Skeletal muscle tissue (tissue), 4 donors: ENCODE results near the gene FMN1. TPM values are rescaled to one million over a fixed set of nuclear protein-coding genes. Genes with fewer than 3 reads are reported as not detected.

ENCODE experiments used
- H3K27ac ChIP-seq: one replicate; pipeline ENCODE4 v1.7.0; 2013; ENCODE audit warnings: mild to moderate bottlenecking, low read depth, low read length, inconsistent platforms
- H3K27me3 ChIP-seq, 3 donors: one replicate each; pipeline ENCODE4 v1.7.0; 2013; ENCODE audit warnings: low read length in 3 of 3; ENCODE audit not compliant: control insufficient read depth in 3 of 3, insufficient read depth in 3 of 3
- H3K36me3 ChIP-seq, 3 donors: one replicate each; pipeline ENCODE4 v1.7.0; 2013; ENCODE audit warnings: low read length in 3 of 3; ENCODE audit not compliant: control insufficient read depth in 3 of 3, insufficient read depth in 3 of 3
- H3K4me1 ChIP-seq, 3 donors: one replicate each; pipeline ENCODE4 v1.7.0; 2013; ENCODE audit warnings: low read length in 3 of 3, mild to moderate bottlenecking in 3 of 3; ENCODE audit not compliant: control insufficient read depth in 3 of 3, insufficient read depth in 3 of 3
- H3K4me3 ChIP-seq, 3 donors: one replicate each; pipeline ENCODE4 v1.7.0; 2013; ENCODE audit warnings: low read length in 3 of 3
- H3K9ac ChIP-seq, 3 donors: one replicate each; pipeline ENCODE4 v1.7.0; 2013; ENCODE audit warnings: low read length in 3 of 3, mild to moderate bottlenecking in 3 of 3, moderate library complexity in 2 of 3, low read depth in 1 of 3
- H3K9me3 ChIP-seq, 3 donors: one replicate each; pipeline ENCODE4 v1.7.0; 2013; ENCODE audit warnings: low read length in 3 of 3; ENCODE audit not compliant: control insufficient read depth in 3 of 3
- total RNA-seq: library from RNA; depleted of rRNA; stranded (reverse); fragments of >200 nt; gene quantifications from one replicate; pipeline ENCODE4 v1.2.3, GENCODE V29; 2014
- donor health status: Osteomylitis.

Gene FMN1
- total RNA-seq, 1 donor from 2014 or later = 3.7 TPM

DNA sequence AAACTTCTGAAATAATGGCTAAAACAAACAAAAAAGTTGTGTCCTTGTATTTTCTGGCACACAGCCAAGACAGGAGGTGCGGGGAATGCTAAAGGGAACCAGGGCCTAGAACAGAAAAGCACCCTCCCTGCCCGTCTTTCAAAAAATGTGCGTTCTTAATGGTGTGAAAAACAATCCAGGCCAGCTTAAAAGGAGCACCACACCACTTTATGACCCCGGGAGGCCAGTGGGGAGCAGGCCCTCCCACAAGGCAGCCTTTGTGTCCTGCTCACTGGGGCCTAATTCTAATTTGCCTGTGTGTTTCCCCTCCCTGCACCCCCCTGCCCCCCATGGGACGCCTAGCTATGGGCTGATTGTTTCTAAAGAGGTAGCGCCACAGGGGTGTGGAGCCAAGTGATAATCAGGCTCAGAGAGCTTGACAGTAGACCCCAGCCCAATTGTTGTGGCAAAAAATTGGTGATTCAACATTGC, 295.4 kb downstream of the FMN1 start:
- H3K27ac ChIP-seq = no peak overlapping the region
- no peaks in the 10 kb centered on the region for H3K27me3 ChIP-seq
- no peaks in the 10 kb centered on the region for H3K36me3 ChIP-seq
- no peaks in the 10 kb centered on the region for H3K4me1 ChIP-seq
- H3K9ac ChIP-seq = no peak overlapping the region
- no peaks in the 10 kb centered on the region for H3K9me3 ChIP-seq
- H3K4me3 ChIP-seq = no peak overlapping the region

GRCh38 chr15:32898414-32898813, 296.1 kb downstream of the FMN1 start:
- Histone ChIP-seq H3K4me3 (no peak overlapping the region), H3K9me3 (no peaks in the 10 kb centered on the region), H3K36me3 (no peaks in the 10 kb centered on the region), H3K9ac (no peak overlapping the region), H3K4me1 (no peaks in the 10 kb centered on the region), H3K27me3 (no peaks in the 10 kb centered on the region), H3K27ac (no peak overlapping the region)

- H3K4me3 ChIP-seq = no peak overlapping the region
- no peaks in the 10 kb centered on the region for H3K27me3 ChIP-seq
- H3K9me3 ChIP-seq = no peaks in the 10 kb centered on the region
- H3K9ac ChIP-seq = no peak overlapping the region
- no peaks in the 10 kb centered on the region for H3K36me3 ChIP-seq
- no peak overlapping the region for H3K27ac ChIP-seq
- H3K4me1 ChIP-seq = no peaks in the 10 kb centered on the region
These were observed 301.1 kb downstream of the FMN1 start for GRCh38 chr15:32893421-32893820.

DNA sequence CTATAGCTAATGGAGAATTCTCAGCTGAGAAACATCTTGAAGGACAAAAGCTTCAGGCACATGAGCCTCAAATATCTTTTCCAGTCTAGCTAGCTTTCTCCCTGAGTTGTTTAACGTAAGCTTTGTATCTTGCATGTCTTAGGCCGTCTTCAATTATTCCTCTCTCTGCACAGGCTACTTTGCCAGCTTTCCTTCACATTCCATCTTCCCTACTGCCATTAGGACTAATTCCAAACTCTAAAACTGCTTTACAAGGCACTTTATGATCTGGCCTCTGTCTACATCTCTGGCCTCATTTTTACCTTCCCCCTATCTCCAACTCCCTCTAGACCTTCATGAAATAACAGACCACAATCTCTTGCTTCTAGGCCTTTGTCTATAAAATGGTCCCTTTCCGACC, 305.3 kb downstream of the FMN1 start:
- Histone ChIP-seq H3K9me3 (no peaks in the 10 kb centered on the region), H3K36me3 (no peaks in the 10 kb centered on the region), H3K27me3 (no peaks in the 10 kb centered on the region), H3K27ac (no peak overlapping the region), H3K9ac (no peak overlapping the region), H3K4me3 (no peak overlapping the region), H3K4me1 (no peaks in the 10 kb centered on the region)

DNA sequence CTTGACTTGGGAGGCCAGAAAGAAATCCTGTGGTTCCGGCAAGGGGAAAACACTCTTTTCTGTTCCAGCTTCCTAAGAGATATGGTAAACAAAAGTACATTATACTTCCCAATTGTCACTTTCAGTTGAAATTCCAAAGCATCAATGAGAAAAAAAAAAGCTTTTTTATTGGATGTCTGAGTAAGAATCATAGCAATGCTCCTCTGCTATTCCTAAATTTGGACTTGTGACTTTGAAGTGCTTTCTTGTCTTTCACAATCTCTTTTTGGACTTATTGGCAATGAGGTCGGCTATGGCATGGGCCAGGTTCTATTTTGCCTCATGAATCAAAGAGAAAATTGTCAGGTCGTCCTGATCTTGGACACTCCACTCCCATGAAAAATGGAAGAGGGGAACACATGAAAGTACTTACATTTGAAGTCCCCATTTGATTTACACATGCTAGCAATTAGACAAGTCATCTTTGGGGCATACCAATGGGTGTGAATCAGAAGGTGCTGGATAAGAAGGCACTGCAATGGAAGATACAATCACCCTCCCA, 306.2 kb downstream of the FMN1 start:
- Histone ChIP-seq H3K27ac (no peak overlapping the region), H3K27me3 (no peaks in the 10 kb centered on the region), H3K36me3 (no peaks in the 10 kb centered on the region), H3K4me1 (no peaks in the 10 kb centered on the region), H3K9me3 (no peaks in the 10 kb centered on the region), H3K4me3 (no peak overlapping the region), H3K9ac (no peak overlapping the region)

- H3K36me3 ChIP-seq = no peaks in the 10 kb centered on the region
These were observed 307.4 kb downstream of the FMN1 start for GRCh38 chr15:32887090-32887489.

DNA sequence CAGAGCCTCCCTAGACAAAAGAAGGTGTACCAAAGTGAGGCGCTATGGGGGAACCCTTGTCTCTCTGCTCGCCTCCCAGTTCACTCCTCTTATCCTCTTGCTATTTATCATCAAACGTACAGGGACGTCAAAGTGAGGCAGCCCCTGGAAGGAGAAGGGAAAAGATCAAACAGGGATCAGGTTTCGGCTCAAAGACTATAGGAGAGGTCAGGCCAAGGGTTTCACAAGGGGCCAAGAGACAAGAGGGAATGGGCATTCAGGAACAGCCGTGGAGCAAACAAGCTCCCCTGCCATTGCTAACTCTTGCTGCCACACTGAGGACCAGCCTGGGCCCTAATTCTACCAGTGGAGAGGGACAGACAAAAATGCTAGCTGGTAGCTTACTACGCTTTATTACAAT, 308.1 kb downstream of the FMN1 start:
- no peak overlapping the region for H3K27ac ChIP-seq
- H3K4me3 ChIP-seq = no peak overlapping the region
- no peaks in the 10 kb centered on the region for H3K4me1 ChIP-seq
- H3K9ac ChIP-seq = no peak overlapping the region
- H3K27me3 ChIP-seq = no peaks in the 10 kb centered on the region
- no peaks in the 10 kb centered on the region for H3K9me3 ChIP-seq
- no peaks in the 10 kb centered on the region for H3K36me3 ChIP-seq

More at GRCh38 chr15:32887090-32887489, 307.4 kb downstream of the FMN1 start:
- no peaks in the 10 kb centered on the region for H3K9me3 ChIP-seq
- H3K4me1 ChIP-seq = no peaks in the 10 kb centered on the region
- no peak overlapping the region for H3K4me3 ChIP-seq
- H3K27me3 ChIP-seq = no peaks in the 10 kb centered on the region
- no peak overlapping the region for H3K9ac ChIP-seq
- H3K27ac ChIP-seq = no peak overlapping the region

- Histone ChIP-seq H3K36me3 (no peaks in the 10 kb centered on the region), H3K9me3 (no peaks in the 10 kb centered on the region), H3K27me3 (no peaks in the 10 kb centered on the region), H3K27ac (no peak overlapping the region), H3K4me3 (no peak overlapping the region), H3K4me1 (no peaks in the 10 kb centered on the region), H3K9ac (no peak overlapping the region)
These were observed 308.8 kb downstream of the FMN1 start for GRCh38 chr15:32885713-32886112.

DNA sequence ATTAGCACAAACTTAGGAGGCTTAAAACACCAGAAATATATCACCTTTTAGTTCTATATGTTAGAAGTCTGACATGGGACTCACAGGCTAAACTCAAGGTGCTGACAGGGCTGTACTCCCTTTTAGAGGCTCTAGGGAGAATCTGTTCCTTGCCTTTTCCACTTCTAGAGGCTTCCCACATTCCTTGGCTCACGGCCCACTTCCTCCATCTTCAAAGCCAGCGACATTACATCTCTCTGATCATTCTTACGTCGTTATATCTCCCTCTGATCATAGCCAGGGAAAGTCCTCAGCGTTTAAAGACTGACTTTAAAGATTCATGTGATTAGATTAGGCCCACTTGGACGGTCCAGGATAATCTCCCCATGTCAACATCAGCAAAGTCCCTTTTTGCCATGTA, 310.4 kb downstream of the FMN1 start:
- H3K4me3 ChIP-seq = no peak overlapping the region
- H3K27ac ChIP-seq = no peak overlapping the region
- no peaks in the 10 kb centered on the region for H3K4me1 ChIP-seq
- H3K36me3 ChIP-seq = no peaks in the 10 kb centered on the region
- H3K27me3 ChIP-seq = no peaks in the 10 kb centered on the region
- H3K9ac ChIP-seq = no peak overlapping the region
- no peaks in the 10 kb centered on the region for H3K9me3 ChIP-seq

DNA sequence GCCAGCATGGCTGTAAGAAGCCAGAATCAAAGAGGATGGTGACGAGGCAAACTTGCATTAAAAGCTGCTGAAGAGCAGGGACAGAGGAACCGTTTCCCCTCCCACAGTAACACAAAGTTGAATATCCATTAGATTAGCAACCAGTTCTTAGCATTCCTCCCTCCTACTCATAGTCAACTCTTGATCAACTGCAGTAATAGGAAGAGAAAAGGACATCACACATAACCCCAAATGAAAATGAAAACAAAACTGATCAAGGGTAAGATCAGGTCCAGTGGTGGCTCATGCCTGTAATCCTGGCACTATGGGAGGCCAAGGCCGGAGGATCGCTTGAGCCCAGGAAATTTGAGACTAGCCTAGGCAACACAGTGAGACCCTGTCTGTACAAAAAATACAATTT, 311.6 kb downstream of the FMN1 start:
- H3K4me3 ChIP-seq = no peak overlapping the region
- no peaks in the 10 kb centered on the region for H3K36me3 ChIP-seq
- no peaks in the 10 kb centered on the region for H3K27me3 ChIP-seq
- H3K9ac ChIP-seq = no peak overlapping the region
- no peaks in the 10 kb centered on the region for H3K9me3 ChIP-seq
- H3K4me1 ChIP-seq = no peaks in the 10 kb centered on the region
- H3K27ac ChIP-seq = no peak overlapping the region

GRCh38 chr15:32881528-32881927, 313.0 kb downstream of the FMN1 start:
- Histone ChIP-seq H3K4me1 (no peaks in the 10 kb centered on the region), H3K4me3 (no peak overlapping the region), H3K27me3 (no peaks in the 10 kb centered on the region), H3K9me3 (no peaks in the 10 kb centered on the region), H3K9ac (no peak overlapping the region), H3K36me3 (no peaks in the 10 kb centered on the region), H3K27ac (no peak overlapping the region)
